ENCODE measurements around the gene FRMD8. TPM values are rescaled to one million over a fixed set of nuclear protein-coding genes. Genes with fewer than 3 reads are reported as not detected.

Gene FRMD8
- total and polyA plus RNA-seq, 2 of the 8 experiments (the other 6 are each of a cell fraction or from before 2014, with no cell fraction given): 15.0 to 19.2 TPM

- TF ChIP-seq SRF (IDR thresholded peaks at IDR 0.05; ENCODE audit: low read depth, low read length) (no peak), SP2 (IDR thresholded peaks at IDR 0.05; ENCODE audit: low read length) (no peak), CBX8 (IDR thresholded peaks at IDR 0.05; ENCODE audit: borderline replicate concordance, low read depth, low read length) (no peak), TAF7 (optimal IDR thresholded peaks at IDR 0.05; ENCODE audit: borderline replicate concordance, low read depth, low read length) (no peak), YY1 (IDR thresholded peaks at IDR 0.05; ENCODE audit: low read depth, low read length) (no peak)
These were observed 14.1 kb downstream of the FRMD8 start (continued) for GRCh38 chr11:65400307-65401072.

Data from H1 (cell line).